Stimulated activated naive B cell treated with anti-CD40 and anti-IgM and Interleukin-4, amounts not matched to agents 10 μg/mL and 1 μg/mL and 100 μg/mL, for 72 hours (primary cell): ENCODE results near the gene UBXN11.

ENCODE experiments used
- ATAC-seq, 2 donors: fragments of 150-1000 bp; cut with Tn5 transposase; replicated peaks; 2 replicates each; pipeline ENCODE4 v1.10.0; 2021; ENCODE audit warnings: moderate library complexity in 1 of 2
- DNase-seq: peaks from one replicate; pipeline ENCODE4 v3.0.0; 2021
- H3K27ac Mint-ChIP-seq: one replicate; pipeline ENCODE4 v1.8.0; 2022; ENCODE audit warnings: mild to moderate bottlenecking, mixed read lengths
- H3K27me3 Mint-ChIP-seq, 2 donors: one replicate each; pipeline ENCODE4 v1.8.0; 2022; ENCODE audit warnings: mixed read lengths in 2 of 2
- H3K36me3 Mint-ChIP-seq, 2 donors: one replicate each; pipeline ENCODE4 v1.8.0; 2022; ENCODE audit warnings: mixed read lengths in 2 of 2, mild to moderate bottlenecking in 1 of 2
- H3K4me1 Mint-ChIP-seq, 2 donors: one replicate each; pipeline ENCODE4 v1.8.0; 2022; ENCODE audit warnings: mixed read lengths in 2 of 2, mild to moderate bottlenecking in 1 of 2
- H3K4me3 Mint-ChIP-seq, 2 donors: one replicate each; pipeline ENCODE4 v1.8.0; 2022; ENCODE audit warnings: mild to moderate bottlenecking in 2 of 2, mixed read lengths in 2 of 2, moderate library complexity in 1 of 2
- H3K9me3 Mint-ChIP-seq, 2 donors: one replicate each; pipeline ENCODE4 v1.8.0; 2022; ENCODE audit warnings: mixed read lengths in 2 of 2, mild to moderate bottlenecking in 1 of 2

Gene UBXN11

GRCh38 chr1:26306290-26307229 is at the start of gene UBXN11:
Gene UBXN11 (minus strand): TSS chr1:26306636. CDS start chr1:26302883, 3,753 bp downstream.
- ATAC-seq, result peak; percentile 100
- DNase-seq, result peak; percentile 91
- peak within 1 kb of the TSS; percentile 99 for H3K27ac Mint-ChIP-seq
- peaks cover 20 to 29% of the 10 kb centered on the region in 2 donors for H3K4me1 Mint-ChIP-seq
- H3K27me3 Mint-ChIP-seq, result no peaks in the 10 kb centered on the region
- H3K9me3 Mint-ChIP-seq, result no peaks in the 10 kb centered on the region
- H3K36me3 Mint-ChIP-seq, result no peaks in the 10 kb centered on the region
- peak within 1 kb of the TSS; percentile 95 to 100 for H3K4me3 Mint-ChIP-seq

- peaks cover 14 to 18% of the 10 kb centered on the region in 2 donors for H3K4me1 Mint-ChIP-seq
- peaks cover 35 to 36% of the 10 kb centered on the region in 2 donors for H3K27me3 Mint-ChIP-seq
- H3K27ac Mint-ChIP-seq, result no peak overlapping the region
- no peaks in the 10 kb centered on the region for H3K36me3 Mint-ChIP-seq
- H3K4me3 Mint-ChIP-seq, result no peak overlapping the region
- no peaks in the 10 kb centered on the region for H3K9me3 Mint-ChIP-seq
- DNase-seq (no peak), ATAC-seq (no peak)
Measured at GRCh38 chr1:26356106-26356505, 49.7 kb upstream of the UBXN11 start.

GRCh38 chr1:26354972-26355371 is 48.5 kb upstream of the UBXN11 start:
- no peak overlapping the region for H3K4me3 Mint-ChIP-seq
- DNase-seq, result no peak
- H3K36me3 Mint-ChIP-seq, result no peaks in the 10 kb centered on the region
- no peak for ATAC-seq
- no peaks in the 10 kb centered on the region for H3K9me3 Mint-ChIP-seq
- no peak overlapping the region for H3K27ac Mint-ChIP-seq
- H3K27me3 Mint-ChIP-seq, result peaks cover 24 to 25% of the 10 kb centered on the region in 2 donors
- H3K4me1 Mint-ChIP-seq, result peaks cover 5 to 7% of the 10 kb centered on the region in 2 donors

- Mint-ChIP-seq H3K4me1 (peaks cover 0 to 2% of the 10 kb centered on the region in 2 donors), H3K9me3 (no peaks in the 10 kb centered on the region), H3K36me3 (no peaks in the 10 kb centered on the region), H3K27ac (peak within 1 kb of the TSS; percentile 38), H3K4me3 (no peak within 1 kb of the TSS), H3K27me3 (peaks cover 16 to 17% of the 10 kb centered on the region in 2 donors)
- DNase-seq (no peak), ATAC-seq (no peak)
Measured at GRCh38 chr1:26353976-26354820, 47.8 kb upstream of the UBXN11 start, which contains the start of gene CRYBG2. Gene CRYBG2 (minus strand): TSS chr1:26354130. CDS start chr1:26346657, 7,473 bp downstream.

- no peaks in the 10 kb centered on the region for H3K9me3 Mint-ChIP-seq
- DNase-seq (no peak), ATAC-seq (no peak)
- no peaks in the 10 kb centered on the region for H3K36me3 Mint-ChIP-seq
- no peak overlapping the region for H3K4me3 Mint-ChIP-seq
- H3K4me1 Mint-ChIP-seq, result peaks cover 0 to 2% of the 10 kb centered on the region in 2 donors
- H3K27me3 Mint-ChIP-seq, result peaks cover 8 to 12% of the 10 kb centered on the region in 2 donors
- peak overlapping the region; percentile 38 for H3K27ac Mint-ChIP-seq
Measured at GRCh38 chr1:26353210-26353859, 46.9 kb upstream of the UBXN11 start.

- Mint-ChIP-seq H3K4me3 (no peak overlapping the region), H3K4me1 (peaks cover 0 to 2% of the 10 kb centered on the region in 2 donors), H3K27ac (no peak overlapping the region), H3K9me3 (no peaks in the 10 kb centered on the region), H3K36me3 (no peaks in the 10 kb centered on the region), H3K27me3 (peaks cover 8% of the 10 kb centered on the region in 2 donors)
- DNase-seq (no peak), ATAC-seq (no peak)
Measured at GRCh38 chr1:26352338-26352679, 45.9 kb upstream of the UBXN11 start.

GRCh38 chr1:26351590-26352337 is 45.3 kb upstream of the UBXN11 start:
- H3K36me3 Mint-ChIP-seq, result no peaks in the 10 kb centered on the region
- DNase-seq, result no peak
- peaks cover 0 to 2% of the 10 kb centered on the region in 2 donors for H3K4me1 Mint-ChIP-seq
- H3K27me3 Mint-ChIP-seq, result peaks cover 5 to 8% of the 10 kb centered on the region in 2 donors
- H3K4me3 Mint-ChIP-seq, result no peak overlapping the region
- no peak for ATAC-seq
- H3K9me3 Mint-ChIP-seq, result no peaks in the 10 kb centered on the region
- H3K27ac Mint-ChIP-seq, result no peak overlapping the region

DNA sequence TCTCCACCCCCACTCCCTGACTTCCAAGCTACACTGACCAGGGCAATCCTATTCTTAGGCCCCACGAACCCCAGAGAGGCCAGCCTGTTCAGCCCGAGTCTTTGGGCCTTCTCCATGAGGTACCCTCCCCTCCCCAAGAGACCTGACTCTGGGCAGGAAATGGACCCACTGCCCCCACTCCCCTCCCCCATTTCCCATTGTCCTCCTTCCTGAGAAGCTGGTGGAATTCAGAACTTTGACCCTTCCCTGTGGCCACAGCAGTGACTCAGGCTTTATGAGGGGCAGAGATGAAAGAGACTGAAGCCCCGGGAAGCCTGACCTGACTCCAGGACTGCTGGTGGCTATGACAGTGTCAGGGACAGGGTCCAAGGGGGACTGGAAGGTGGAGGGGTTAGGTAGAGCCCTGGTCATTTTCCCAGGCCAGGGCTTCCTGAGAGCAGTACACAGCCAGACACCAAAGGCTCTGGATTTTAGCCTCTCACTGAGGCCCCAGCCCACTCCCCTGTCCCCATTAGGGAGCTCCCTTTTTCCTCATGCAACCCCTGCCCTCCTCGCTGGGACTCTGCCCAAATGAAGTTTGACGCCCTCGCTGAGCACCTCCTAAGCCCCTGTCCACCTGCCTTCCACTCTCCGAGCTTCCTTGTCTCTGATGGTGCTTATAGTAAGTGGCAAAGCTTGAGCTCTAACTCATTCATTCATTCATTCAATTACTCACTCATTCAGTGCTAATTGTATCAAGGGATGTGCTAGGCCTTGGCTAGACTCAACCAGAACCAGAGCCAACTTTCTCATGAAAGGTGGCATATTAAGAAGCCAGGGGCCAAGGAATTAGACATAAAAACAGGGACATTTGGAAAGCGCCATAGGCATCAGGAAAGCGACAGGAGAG is 44.5 kb upstream of the UBXN11 start:
- H3K27me3 Mint-ChIP-seq, result peaks cover 3 to 4% of the 10 kb centered on the region in 2 donors
- no peak overlapping the region for H3K27ac Mint-ChIP-seq
- peaks cover 4 to 6% of the 10 kb centered on the region in 2 donors for H3K4me1 Mint-ChIP-seq
- no peaks in the 10 kb centered on the region for H3K9me3 Mint-ChIP-seq
- H3K36me3 Mint-ChIP-seq, result no peaks in the 10 kb centered on the region
- no peak for DNase-seq
- no peak for ATAC-seq
- no peak overlapping the region for H3K4me3 Mint-ChIP-seq

DNA sequence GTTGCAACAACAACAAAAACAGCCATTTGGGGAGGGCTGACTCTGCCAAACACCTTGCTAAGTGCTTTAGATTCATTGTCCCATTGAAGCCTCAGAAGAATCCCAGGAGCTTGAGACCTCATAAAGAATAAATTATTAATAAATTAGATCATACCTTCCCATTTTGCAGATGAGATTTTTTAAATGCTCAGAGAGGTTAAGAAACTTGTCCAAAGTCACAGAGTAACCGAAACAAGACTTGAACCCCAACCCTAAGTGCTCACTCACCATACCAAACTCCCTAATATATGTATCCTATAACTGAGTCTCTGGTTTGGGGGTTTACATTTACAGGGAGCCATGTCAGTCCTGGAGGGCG is 43.9 kb upstream of the UBXN11 start:
- H3K27me3 Mint-ChIP-seq, result peaks cover 0 to 1% of the 10 kb centered on the region in 2 donors
- no peak for ATAC-seq

DNA sequence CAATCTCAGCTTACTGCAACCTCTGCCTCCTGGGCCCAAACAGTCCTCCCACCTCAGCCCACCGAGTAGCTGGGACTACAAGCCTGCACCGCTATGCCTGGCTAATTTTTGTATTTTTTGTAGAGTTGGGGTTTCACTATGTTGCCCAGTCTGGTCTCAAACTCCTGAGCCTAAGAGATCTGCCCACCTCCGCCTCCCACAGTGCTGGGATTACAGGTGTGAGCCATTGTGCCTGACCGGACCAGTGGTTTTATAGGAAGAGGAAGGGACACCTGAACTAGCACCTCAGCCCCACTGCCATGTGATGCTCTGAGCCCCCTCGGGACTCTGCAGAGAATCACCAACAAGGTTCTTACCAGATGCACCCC is 43.4 kb upstream of the UBXN11 start:
- H3K27ac Mint-ChIP-seq, result no peak overlapping the region
- H3K27me3 Mint-ChIP-seq, result peaks cover 0 to 4% of the 10 kb centered on the region in 2 donors

More for the DNA sequence above, 43.9 kb upstream of the UBXN11 start:
- Mint-ChIP-seq H3K4me1 (peaks cover 1 to 6% of the 10 kb centered on the region in 2 donors), H3K9me3 (no peaks in the 10 kb centered on the region), H3K4me3 (no peak overlapping the region), H3K27ac (no peak overlapping the region), H3K36me3 (no peaks in the 10 kb centered on the region)
- DNase-seq, result no peak

DNA sequence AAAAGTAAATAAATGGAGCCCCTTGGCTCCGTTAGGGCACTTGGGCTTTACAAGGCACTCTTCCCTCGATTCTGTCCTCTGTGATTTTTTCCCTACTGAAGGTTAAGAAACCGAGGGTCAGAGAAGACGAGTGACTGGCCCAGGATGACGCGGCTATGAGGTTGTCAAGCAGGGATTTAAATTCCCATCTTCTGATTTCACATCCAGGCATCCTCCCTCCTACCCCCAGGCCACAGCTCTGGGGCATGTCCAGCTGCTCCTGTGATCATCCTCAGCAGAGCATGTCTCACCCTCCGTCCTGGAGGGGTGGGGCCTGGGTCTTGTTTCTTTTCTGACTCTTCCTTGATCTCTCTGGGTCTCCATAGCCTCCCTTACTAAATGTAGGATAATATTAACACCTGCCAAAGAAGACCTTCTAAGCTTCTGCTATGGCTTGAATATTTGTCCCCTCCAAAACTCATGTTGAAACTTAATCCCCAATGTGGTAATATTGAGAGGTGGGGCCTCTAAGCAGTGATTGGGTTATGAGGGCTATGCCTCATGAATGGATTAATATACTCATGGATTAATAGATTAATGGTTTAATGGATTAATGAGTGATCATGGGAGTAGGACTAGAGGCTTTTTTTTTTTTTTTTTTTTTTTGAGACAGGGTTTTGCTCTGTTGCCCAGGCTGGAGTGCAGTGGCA is 42.9 kb upstream of the UBXN11 start:
- peaks cover under 1 to 4% of the 10 kb centered on the region in 2 donors for H3K27me3 Mint-ChIP-seq
- H3K4me3 Mint-ChIP-seq, result no peak overlapping the region
- H3K36me3 Mint-ChIP-seq, result no peaks in the 10 kb centered on the region
- DNase-seq, result no peak
- no peaks in the 10 kb centered on the region for H3K9me3 Mint-ChIP-seq
- H3K4me1 Mint-ChIP-seq, result peaks cover 1 to 6% of the 10 kb centered on the region in 2 donors
- no peak overlapping the region for H3K27ac Mint-ChIP-seq
- ATAC-seq, result no peak

More for the DNA sequence above, 43.4 kb upstream of the UBXN11 start:
- Mint-ChIP-seq H3K36me3 (no peaks in the 10 kb centered on the region), H3K4me3 (no peak overlapping the region), H3K9me3 (no peaks in the 10 kb centered on the region), H3K4me1 (peaks cover 1 to 6% of the 10 kb centered on the region in 2 donors)
- ATAC-seq (no peak), DNase-seq (no peak)

DNA sequence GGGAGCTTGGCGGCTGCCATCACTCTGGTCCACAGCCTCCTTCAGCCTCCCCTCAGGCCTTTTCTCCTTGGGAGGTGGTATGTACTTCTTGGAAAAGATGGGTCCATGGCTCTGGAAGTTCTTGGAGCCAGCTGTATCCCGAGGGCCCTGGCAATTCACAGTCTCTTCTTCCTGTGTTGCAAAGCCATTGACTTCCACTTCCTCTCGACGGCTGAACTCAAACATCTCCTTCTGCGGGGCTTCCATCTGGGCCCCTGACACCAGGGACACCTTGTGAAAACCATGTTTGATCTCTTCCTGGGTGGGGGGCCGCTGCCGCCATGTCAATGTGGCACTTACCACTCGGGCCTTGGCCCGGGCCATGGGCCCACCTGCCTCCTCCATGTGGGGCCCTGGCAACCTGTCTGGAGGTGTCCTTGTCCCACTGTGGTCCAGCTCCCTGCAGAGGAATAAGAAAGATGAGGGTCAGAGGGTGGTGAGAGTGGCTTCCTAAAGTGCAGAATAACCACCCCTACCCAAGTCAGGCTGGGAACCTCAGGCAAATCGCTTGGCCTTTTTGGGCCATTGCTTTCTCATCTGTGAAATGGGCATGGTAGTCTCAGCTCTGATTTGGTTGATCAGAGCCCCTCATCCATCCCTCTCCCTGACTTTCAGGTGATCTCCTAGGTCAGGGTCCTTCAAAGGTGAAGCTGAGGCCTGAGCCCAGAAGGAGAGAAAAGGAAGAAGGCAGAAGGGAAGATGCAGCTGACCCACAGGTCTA is 40.0 kb upstream of the UBXN11 start:
- no peaks in the 10 kb centered on the region for H3K36me3 Mint-ChIP-seq
- H3K27me3 Mint-ChIP-seq, result peaks cover 11 to 19% of the 10 kb centered on the region in 2 donors
- DNase-seq (no peak), ATAC-seq (no peak)
- H3K27ac Mint-ChIP-seq, result no peak overlapping the region
- H3K9me3 Mint-ChIP-seq, result no peaks in the 10 kb centered on the region
- H3K4me1 Mint-ChIP-seq, result peaks cover 1 to 6% of the 10 kb centered on the region in 2 donors
- H3K4me3 Mint-ChIP-seq, result no peak overlapping the region
